ENCODE data around the gene HES6.
"Not testable (repeated sequence)": the region's sequence is repeated elsewhere in the genome, so short reads cannot be mapped to it uniquely, and the experiment has no call there.

Gene HES6

DNA sequence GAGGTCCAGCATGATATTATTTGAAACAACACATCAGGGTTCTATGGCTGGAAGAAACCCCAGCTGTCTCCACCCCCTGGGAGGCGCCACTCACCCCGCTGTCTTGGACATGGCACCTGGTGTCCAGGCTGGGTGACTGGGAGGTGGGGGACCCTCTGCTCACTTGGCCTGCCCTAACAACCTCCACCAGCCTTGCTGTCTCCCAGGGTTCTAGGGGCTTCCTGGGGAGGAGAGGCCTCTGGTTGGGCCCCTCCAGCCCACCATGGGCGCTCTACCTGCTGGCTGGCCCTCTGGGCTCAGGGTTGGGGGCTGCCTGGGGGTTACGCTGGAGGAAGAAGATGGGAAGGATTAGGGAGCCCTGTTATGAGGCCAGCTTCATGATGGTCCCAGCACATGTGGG is 32.3 kb upstream of the HES6 start:
- no peak for DNase-seq

DNA sequence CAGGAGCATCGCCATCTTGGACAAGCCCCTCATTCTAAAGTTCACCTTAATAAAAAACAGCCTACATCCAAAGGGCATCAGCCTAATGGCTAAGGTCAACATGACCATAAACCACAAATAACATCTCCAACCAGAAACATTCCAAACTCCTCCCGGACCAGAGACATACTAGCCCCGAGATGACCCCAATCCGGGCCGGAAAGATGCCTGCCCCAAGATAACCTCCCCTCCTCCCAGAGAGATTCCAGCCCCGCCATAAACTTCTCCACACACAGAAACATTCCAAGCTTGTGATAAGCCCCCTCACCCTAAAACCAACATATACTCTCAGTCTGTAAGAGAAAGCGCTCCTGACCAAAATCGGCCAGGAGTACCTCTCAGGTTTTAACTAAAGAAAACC is 31.8 kb upstream of the HES6 start:
- not testable (repeated sequence) for DNase-seq

DNA sequence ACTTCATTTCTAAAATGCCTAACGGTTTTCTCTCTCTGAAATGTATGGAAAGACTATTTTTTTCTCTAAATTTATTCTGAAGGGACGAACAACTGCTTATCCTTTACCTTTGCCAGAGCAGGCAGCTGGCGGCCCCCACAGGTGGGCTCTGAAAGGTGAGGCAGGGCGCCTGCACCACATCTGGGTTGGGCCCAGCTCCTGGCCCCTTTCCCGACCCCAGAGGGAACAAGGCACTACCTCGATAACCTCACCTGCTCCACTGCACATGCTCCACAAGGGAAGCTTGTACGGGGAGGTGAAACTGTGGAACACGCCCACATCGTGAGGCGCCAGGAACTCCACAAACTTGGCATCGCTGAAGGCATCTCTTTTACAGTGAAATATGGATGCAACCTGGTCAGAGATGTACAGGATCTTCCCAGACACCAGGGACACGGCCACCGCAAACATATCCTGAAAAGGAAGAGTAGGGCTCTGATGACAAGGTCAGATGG is 31.3 kb upstream of the HES6 start:
- DNase-seq: no peak

DNA sequence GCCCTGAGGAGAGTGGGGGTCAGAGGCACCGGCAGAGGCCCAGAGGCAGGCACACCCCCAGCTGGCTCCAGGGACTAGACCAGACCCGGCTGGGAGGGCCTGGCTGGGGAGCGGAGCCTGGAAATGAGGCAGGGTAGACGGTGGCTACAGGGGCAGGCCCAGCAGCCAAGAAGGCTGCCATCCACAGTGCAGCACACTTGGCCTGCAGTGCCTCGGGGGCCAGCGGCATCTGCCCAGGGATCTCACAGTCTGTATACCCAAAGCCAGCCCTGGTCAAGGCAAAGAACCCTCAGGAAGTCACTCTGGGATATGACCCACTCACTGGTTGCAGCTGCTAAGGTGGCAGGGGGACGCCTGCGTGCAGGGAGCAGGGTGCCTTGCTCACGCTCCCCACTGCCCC is 30.8 kb upstream of the HES6 start:
- no peak for DNase-seq

DNA sequence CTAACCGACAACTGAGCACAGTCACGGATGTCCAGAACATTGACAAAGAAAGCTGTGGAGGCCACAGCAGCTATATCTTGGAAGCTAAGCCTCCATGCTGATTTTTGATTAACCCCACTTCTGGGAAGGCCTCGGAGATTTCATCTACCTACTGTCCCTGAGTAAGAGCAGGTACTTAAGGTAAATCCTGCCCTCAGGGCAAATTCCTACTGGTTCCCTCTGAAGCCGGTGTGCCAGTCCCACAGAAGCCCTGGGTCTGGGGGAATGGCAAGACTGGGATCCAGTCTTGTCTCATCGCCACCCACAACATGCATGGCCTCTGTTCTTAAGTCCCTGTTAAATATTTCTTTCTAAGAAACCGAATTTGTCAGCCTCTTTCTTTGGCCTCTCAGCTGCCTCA is 29.9 kb upstream of the HES6 start:
- DNase-seq: no peak

DNA sequence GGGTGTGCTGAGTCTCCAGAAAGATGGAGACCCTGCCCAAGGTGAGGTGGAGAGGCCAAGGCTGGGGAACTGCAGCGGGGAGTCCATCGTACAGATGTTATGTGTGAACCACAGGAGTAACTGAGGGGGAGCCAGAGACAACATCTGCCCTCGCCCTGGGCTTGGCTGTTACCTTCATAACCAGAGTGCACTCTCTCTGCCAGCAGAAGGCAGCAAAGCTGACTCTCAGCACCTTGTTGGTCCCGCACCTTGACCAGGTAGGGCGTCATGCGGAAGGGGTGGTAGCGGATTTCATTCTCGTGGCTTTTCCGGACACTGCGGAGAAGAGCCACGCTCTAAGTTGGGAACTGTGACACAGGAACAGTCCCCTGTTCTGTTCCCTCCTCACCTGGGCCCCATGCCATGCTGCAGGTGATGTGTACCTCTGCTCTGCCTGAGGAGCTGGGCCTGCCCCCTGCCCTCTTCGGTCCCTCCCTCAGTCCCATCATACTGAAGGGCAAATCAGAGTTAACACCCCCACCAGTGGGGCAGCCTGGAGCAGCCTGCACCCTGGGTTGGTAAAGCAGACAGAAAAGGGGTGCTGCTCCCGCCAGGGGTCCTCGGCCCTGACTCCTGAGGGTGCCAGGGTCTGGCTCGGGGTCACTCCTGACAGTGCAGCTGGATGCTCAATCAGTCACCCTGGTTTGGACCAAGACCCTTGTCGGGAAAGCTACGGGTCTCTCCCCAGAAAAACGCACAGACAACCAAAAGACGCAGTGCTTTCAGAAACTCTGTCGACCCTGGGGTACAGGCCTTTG is 28.2 kb upstream of the HES6 start:
- DNase-seq: no peak

DNA sequence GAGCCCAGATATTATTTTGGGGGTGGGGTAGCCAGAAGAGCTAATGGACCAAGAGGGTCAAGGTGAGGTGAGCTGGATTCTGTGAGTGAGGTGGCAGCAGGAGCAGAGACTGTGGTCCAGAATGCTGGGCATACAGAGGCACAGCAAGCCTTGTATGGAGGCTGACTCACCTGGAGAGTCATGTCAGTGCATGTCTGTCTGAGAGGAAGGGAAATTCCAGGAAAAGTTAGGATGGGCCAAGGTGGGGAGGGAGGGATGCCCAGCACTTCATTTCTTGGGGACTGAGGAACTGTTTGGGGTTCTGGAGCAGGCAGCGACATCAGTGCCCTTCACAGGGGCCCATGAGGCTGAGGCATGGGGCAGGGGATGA is 27.5 kb upstream of the HES6 start:
- DNase-seq: no peak

DNA sequence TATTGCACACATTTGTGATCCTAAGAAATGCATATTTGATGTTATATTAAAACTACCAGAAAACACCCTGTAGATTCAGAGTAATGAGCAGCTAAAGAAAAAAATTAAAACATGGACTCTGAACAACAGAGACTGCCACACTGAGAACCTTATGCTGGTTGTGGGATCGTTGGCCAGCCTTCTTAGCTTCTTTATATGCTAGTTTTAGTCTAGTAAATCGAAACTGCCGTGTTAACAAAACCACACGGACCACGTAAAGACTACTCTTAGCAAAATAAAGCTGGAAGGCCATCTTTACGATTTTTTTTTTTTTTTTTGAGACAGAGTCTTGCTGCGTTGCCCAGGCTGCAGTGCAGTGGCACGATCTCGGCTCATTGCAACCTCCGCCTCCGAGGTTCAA is 25.8 kb upstream of the HES6 start:
- DNase-seq: no peak

DNA sequence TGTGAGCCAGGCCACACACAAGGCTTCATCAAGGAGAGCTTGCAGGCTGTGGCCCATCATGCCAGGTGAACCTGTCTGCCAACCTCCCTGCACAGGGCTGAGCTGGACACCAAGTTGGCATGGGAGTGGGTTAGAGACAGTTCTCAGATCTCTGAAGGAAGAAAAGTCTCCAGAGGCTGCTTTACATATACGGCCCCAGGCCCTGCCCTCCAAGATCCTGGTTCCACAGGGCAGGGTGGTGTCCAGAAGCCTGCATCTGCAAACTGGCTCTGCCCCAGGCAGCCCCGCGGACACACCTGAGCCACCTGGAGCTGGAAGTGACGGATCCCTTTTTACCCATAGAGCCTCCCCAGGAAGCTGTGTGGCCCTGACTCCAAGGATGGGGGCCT is 24.2 kb upstream of the HES6 start:
- DNase-seq: no peak

DNA sequence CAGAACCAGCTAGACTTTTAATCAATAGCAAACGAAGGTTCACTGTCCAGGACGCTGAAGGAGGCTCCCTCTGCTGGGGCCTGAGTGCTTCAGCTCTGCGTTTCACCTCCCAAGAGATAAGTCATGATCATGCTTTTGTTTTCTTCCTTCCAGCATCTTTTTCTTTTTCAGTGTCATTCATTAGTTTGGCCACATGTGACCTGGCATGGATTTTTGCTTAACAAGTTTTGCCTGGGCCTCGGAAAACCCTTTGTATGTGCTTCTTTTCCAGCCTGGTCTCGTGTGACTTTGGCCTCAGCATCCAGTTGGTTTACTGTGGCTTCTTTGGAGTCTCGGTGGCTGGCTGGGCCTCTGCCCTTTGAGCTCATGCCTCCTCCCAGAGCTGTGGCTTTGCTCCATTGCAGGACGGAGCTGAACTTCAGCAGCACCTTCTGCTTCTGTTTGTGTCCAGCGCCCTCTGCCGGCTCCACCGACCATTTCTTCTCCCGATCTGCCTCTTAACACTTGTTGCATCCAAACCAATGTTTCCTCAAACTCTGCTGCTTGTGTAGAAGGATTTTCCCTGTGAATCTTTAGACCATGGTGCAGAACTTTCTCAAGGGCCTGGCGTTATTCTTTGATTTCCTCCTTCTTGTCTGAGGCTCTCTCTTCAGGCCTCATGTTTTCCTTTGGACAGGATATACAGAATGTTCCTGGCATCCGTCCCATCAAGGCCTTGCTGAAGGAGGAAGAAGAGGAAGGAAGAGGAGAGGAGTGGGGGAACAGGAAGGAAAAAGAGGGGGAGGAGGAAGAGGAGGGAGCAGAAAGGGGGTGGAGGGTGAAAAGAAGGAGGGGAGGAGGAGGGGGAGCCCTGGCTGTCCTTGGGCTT is 23.6 kb upstream of the HES6 start:
- DNase-seq: peak; percentile 42 to 82

DNA sequence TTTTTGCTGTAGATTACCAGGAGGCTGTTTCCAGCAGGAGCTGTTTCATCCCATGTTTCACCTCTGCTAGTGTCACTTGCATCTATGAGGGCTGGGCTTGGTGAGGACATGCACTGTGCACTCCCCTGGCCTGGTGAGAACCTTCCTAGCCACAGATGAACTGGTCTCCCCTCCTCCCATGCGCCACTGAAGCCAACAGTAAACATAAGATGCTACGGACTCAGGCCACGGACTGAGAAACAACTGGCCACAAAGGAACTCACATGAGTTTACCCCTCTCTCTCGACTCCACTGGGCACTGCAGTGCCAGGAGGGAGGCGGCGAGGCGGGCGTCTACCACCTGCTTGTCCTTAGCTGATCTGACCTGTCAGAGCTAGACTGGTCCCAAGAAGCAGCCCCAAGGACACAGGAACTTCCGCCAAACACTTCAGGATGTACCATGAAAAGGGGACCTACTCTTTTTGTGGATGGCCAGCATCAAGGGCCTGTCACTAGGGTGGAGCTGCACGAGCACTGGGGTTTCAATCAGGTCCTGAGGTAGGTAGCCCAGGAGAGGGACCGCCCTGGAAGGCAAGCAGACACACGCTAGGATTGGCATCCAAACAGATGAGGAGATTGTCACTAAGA is 22.8 kb upstream of the HES6 start:
- no peak for DNase-seq

DNA sequence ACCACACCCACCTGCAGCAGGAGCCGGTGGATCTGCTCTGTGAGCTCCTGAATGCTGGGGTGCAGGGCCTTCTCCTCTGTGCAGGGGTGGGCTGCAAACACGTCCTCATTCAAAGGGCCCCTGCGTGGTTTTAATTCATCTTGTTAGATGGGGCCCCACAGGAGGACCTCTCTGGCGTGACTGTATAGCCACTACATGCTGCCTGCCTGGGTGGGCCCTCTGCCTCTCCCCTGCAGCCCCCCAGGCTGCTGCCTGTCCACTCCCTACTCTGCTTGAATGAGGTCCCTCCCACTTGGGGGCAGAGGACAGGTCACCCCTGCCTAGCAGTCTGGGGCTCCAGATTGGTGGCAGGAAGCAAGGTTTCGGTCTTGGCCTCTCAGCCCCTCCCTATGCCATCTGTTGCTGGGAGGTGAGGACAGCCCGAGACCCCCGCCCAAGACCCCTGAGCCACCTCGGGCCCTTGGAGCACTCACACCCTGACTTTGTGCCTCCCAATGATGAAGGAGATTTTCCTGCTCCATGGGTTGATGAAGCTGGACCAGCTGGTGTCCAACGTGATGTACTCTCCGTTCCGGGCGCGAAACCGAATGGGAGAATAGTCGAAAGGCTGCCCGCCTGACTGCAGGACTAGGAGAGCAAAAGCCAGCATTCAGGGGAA is 22.0 kb upstream of the HES6 start:
- no peak for DNase-seq

DNA sequence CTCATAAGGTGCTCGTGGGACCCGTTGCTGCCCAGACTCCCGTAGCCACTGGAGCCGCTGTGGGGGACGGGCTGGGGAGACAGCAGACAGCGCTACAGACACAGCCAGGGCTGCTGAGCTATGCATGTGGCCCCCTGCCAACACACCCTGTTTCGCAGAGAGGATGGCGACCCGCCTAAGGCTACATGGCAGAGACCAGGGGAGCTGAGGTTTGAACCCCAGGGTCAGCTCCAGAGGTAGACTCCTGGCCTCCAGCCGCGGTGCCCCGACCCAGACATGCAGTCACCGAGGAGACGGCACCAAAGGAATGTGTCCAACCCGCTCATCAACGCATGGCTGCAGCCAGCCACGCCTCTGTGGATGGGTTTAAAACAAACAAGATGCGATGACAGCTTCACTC is 21.0 kb upstream of the HES6 start:
- DNase-seq: no peak

DNA sequence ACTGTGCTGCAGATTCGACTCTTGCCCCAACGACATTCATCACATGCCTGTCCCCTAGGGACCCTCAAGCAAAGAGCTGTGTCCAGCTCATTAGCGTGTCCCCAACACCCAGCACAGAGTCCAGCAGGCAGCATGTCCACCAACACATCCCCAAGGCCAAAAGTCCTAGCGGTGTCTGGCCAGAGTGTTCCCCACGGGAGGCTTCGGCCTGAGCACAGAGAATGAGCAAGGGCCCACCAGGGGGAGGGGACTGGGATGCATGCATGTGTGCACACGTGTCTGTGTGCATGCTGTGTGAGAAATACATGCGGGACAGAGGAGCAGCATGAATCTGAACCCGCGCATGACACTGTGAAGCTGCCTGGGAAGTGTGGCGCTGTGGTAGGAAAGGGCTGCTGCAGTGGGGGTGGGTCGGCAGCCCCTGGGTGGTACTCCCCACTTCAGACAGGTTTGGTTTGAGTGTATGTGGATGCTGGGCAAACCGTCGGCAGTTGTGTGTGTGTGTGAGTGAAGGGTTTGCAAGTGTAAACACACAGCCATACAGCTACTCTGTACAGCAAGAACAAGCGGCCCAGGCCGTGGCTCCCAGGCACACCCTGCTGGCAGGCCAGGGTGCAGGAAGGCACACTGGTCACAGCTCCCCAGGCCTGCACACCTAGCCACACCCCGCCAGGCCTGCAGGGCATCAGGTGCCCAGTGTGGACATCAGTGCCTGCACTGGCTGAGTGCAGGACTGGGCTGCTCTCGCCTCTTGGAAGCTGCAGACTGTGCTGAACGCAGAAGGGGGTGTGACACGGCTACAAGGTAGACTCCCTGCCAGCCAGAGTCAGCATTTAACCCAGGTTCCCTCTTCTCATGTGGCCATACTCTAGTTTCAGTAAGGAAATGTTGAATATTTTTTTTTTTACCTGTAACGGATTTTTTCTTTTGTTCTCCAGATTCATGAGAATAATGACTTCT is 19.5 kb upstream of the HES6 start:
- DNase-seq: no peak

DNA sequence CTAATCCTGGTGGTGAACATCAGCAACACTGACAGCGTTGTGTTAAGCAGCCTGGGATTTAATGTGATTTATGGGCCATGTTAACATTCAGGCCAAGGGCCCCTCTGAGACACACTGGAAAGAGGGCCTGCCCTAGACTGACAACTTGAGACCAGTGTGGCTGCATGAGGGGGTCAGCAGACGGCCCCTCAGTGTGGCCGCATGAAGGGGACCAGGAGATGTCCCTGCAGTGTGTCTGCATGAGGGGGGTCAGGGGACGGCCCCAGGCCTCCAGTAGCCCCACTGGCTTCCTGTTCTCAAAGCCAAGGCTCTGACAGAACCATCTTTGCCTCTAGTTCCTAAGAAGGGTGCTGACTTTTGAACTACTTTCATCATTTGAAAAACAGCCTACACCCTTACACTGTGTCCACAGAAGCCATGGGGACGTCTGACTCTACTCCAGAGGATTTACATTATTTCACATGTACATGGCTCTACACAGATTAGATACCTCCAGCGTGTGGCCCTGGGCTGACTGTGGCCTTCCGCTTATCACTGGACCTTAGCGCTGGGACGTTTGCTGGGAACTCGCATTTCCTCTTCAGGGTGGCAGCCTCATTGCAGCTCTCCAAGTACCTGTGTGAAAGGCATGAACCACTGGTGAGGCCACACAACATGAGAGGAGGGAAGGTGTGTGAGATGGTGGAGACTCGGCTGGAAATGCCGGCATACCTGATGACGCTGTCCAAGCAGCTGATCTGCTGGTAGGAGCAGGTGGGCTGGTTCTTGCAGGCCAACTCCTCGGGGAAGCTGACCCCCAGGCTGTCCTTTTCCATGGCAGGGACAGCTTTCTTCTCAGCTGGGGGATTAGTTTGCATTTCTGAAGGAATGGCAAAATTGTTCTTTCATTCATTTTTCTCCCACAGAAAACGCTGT is 18.2 kb upstream of the HES6 start:
- DNase-seq: no peak

DNA sequence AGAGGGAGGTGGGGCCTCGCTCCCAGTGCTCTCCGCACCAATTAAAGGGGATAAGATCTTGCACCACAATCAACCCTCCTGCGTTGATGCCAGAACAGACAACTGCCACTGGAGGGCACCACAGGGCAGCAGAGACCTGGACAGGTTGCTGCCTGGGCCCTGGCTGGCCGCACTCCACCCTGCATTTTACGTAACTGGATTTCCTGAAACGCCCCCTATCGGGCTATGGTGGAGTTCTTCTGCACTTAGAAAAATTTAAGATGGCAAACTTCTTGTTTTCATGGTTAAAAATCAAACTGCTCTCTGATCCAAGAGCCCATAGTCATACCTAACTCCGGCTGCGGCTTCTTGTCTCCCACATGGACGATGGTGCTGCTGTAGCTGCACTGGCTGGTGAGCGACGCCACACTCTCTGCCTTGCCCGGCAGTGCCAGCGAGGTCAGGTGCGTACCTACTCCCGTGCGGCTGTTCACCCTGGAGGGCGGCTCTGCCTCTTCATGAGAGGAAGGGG is 16.8 kb upstream of the HES6 start:
- peak; percentile 20 to 89 for DNase-seq

DNA sequence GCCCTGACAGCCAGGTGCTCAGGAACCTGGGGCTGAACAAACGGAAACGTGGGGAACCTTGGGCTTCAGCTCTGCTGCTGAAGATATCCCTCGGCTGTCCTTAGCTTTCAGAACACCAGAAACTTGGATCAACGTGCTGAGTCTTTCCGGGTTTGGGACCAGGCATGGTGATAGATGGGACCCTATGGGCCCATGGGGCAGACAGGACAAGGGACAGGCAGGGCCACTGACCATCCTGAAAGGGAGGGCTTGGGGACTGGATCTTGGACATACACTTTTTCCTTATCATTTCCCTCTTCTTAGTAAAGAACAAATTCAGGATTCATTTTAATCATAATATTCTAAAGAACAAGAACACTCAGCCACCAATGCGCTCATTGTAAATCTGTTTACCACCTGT is 16.3 kb upstream of the HES6 start:
- DNase-seq: no peak

DNA sequence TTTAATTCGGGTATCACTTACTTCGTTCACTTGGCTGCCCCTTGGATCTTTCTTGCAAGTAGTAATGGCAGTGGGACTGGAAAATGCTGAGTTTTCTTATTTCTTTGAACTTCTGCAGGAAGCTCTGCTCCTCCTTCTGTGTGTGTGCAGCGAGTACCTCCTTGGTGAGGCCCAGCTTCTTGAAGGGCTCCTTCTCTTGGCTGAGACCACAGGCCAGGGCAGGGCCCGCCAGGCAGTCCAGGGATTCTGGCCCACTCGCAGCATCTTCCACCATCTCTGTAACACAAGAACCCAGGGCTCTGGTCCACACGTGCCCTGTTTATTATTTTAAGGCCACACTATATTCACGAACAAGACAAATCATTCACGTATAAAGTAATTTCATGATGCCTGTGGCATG is 15.8 kb upstream of the HES6 start:
- DNase-seq: no peak

DNA sequence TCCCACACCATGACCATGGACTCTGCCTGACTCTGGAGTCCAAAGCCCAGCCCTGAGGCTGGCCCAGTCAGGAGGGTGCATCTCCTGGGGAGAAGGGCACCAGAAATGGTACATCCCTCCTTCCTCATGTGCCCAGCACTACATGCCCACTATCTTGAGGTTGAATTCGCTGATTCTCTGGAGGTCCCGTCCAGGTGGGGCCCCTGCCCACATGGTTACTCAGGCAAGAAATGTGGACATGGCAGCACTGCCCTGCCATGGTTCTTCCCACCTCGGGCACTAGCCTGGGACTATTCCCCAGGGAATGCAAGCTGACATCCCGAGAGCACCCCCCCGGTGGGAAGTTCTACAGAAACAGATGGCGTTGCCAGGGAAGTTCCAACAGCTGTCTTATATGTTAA is 15.3 kb upstream of the HES6 start:
- no peak for DNase-seq

DNA sequence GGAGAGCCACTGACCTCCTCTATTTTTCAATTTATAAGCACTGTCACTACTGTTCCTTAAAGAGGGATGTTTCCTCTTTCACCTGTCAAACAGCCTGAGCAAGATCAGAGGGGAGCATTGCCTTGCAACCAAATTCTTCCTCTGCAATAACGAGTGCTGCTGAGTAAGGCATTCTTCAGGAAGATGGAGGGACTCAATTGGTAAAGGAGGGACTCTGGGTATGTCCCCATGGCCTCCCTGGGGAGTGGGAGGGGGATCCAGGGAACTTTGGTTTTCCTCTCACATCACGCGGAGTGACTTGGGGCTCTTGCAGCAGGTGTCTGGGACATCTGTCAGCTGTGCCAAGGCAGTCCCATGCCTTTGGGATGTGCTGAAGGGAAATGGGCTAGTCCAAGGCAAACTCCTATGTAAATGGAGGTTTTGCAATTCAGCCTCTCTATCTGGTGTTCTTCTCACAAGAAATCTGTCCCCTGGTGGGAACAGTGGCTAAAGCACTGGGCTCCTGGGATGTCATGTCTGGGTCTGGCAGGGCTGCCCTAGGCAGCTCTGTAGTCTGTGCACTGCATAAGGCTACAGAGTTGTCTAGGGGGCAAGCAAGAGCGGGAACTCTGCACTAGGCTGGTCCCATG is 14.4 kb upstream of the HES6 start:
- DNase-seq: no peak

Data from bone marrow (tissue), 2 donors.